Retinal pigment epithelial cell (primary cell): ENCODE measurements around the gene FLAD1.
A peak's percentile ranks its signal among the peaks of the same experiment; 100 is the strongest.

ENCODE experiments used
- DNase-seq: peaks from one replicate; pipeline ENCODE4 v3.0.0-alpha.2; 2010; ENCODE audit warnings: low read depth
- H3K4me3 ChIP-seq: 2 replicates; pipeline ENCODE4 v1.5.1; 2011; ENCODE audit warnings: mild to moderate bottlenecking, low read length, control low read depth, moderate library complexity
- TF ChIP-seq, protein P1 (sequence below): conservative IDR thresholded peaks from 2 replicates; pipeline ENCODE4 v1.5.1; 2011; ENCODE audit warnings: low read depth, low read length, control low read depth, inconsistent platforms

The FLAD1 gene

DNA sequence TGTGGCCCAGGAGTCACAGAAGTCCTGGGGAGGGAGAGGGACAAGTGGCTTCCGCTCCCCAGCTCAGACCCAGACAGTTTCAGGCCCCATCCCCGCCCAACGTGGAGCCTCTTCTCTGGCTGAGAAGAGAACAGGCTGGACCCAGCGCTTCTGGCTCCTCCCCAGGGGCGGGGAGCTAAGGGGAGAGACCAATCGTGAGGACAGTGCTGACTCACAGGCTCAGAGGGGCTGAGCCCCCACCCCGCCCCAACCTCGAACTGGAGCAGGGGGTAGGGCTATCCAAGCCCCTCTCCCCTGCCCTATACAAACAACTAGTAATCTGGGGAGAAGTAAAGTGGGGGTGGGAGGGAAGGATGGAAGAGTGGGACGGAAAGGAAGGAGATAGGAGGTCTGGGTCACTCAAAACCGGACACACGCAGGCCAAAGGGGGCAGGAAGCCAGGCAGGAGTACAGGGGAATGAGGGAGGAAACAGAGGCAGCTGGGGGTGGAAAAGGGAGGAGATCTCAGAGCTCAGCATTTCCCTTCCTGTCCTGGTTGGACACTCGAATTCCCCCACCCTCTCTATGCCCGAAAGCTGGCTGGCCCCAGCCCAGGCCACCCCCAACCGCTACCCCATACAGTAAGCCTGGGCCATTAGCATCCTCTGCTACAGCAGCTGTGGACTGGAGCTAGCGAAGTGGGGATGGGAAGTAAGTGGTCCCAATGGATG lies 12.4 kb upstream of the FLAD1 start, which contains the start of gene SHC1:
Gene SHC1, minus strand, starts transcription at position 117 of the 710 bp plus-strand sequence. CDS start 221 bp downstream, outside the sequence.
- H3K4me3 ChIP-seq = peak within 1 kb of the TSS; percentile 74
- peak; percentile 61 for DNase-seq
- TF ChIP-seq, protein P1, sequence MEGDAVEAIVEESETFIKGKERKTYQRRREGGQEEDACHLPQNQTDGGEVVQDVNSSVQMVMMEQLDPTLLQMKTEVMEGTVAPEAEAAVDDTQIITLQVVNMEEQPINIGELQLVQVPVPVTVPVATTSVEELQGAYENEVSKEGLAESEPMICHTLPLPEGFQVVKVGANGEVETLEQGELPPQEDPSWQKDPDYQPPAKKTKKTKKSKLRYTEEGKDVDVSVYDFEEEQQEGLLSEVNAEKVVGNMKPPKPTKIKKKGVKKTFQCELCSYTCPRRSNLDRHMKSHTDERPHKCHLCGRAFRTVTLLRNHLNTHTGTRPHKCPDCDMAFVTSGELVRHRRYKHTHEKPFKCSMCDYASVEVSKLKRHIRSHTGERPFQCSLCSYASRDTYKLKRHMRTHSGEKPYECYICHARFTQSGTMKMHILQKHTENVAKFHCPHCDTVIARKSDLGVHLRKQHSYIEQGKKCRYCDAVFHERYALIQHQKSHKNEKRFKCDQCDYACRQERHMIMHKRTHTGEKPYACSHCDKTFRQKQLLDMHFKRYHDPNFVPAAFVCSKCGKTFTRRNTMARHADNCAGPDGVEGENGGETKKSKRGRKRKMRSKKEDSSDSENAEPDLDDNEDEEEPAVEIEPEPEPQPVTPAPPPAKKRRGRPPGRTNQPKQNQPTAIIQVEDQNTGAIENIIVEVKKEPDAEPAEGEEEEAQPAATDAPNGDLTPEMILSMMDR = no peak

DNA sequence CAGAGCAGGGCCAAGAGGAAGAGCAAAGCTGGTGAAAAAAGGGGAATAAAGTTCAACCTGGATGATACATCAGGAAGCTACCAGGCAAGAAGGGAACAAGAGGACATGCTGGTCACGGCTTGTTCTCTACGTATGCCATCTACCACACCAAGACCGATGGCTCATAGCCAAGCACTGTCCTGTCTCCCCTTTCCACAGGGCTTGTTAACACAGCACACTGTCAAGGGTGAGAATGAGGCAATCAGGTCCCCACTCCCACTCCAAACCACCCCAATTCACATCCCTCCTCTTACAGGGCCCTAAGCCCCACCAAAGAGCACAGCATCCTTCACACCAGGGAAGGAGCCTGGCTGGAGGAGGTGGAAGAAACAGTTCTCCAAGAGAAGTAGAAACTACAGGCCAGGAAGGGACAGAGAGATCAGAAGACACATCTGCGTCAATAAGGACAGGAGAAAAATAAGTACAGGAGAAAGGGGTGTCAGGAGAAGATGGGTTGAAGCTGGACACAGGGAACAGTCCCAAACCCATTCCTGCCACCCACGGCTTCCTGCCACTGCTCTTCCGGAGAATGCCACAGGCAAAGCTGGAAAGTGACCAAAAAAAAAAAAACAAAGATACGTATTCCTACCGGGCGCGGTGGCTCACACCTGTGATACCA lies 11.7 kb upstream of the FLAD1 start:
- TF ChIP-seq, protein P1 = no peak
- DNase-seq = no peak
- H3K4me3 ChIP-seq = peak overlapping the region; percentile 4

DNA sequence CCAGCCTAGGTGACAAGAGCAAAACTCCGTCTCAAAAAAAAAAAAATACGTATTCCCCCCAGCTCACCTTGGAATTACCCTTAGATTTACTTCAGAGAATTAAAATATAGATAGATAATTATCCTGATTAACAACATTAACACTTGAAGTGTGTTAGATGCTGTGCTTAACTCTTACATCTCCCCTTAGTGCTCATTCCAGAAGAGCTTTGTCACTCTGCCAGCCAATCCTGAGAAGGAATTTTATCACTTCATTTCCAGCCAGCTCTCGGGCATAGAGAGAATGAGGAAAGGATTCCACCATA lies 11.0 kb upstream of the FLAD1 start:
- DNase-seq = peak; percentile 30
- TF ChIP-seq, protein P1 = no peak
- H3K4me3 ChIP-seq = peak overlapping the region; percentile 85

DNA sequence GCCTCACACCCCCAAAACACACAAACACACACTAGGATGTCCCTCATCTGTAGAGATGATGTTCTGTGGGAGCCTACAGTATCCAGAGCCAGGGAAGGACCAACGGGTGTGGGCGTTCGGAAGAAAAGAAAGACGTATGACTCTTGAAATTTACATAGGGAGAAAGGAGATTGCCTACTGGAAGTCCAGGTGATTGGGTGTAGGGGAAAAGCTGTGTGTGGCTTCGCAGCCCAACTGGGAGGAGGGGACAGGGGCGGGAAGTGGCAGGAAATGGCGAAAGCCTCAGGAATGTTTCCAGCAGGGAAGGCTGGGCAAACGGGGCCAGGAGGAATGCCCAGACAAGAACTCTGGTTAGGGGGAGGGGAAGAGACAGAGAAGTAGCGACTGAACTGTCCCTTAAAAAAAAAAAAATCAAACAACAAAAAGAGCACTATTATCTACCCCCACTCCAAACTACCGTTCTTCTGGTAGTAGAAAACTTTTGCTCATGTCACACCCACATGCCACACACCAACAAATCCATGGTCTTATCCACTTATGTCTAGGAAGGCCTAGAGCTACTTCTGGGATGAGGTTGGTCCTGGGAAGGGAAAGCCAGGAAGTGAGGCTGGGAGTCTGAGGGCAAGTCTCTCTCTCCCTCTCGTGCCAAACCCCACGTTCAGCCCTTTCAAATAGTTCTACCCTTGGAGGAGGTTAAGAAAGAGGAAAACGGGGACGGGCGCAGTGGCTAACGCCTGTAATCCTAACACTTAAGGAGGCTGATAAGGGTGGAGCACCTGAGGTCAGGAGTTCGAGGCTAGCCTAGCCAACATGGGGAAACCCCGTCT lies 10.4 kb upstream of the FLAD1 start:
- TF ChIP-seq, protein P1 = no peak
- peak overlapping the region; percentile 85 for H3K4me3 ChIP-seq
- peak; percentile 84 for DNase-seq

DNA sequence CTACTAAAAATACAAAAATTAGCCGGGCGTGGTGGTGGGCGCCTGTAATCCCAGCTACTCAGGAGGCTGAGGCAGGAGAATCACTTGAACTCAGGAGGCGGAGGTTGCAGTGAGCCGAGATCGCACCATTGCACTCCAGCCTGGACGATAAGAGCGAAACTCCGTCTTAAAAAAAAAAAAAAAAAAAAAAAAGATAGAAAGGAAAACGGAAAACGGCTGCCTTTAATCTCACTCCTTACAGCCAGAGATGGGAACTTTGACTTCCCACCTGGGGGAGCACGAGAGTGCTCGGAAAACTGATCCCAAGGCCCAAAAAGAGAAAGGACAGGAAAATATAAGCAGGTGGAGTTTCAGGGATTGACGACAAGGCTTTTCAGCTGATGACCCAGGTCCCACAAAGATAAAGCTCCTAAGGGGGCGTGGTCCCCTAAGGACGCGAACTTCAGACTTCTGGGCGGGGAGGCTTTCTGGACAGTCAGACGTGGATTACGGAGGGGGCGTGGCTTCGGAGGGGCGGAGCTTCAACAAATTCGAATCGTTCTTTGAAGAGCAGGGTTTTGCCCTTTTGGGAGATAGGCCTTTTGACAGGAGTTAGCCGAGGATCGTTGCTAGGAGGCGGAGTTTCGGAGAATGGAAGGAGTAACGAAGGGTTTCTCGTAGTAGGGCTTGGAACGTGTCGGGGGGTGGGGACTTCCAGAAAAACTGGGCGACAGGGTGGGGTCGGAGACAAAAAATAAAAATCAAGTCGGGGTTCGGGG lies 9.6 kb upstream of the FLAD1 start:
- peak; percentile 89 for DNase-seq
- TF ChIP-seq, protein P1 = peak; percentile 19
- peak overlapping the region; percentile 85 for H3K4me3 ChIP-seq

DNA sequence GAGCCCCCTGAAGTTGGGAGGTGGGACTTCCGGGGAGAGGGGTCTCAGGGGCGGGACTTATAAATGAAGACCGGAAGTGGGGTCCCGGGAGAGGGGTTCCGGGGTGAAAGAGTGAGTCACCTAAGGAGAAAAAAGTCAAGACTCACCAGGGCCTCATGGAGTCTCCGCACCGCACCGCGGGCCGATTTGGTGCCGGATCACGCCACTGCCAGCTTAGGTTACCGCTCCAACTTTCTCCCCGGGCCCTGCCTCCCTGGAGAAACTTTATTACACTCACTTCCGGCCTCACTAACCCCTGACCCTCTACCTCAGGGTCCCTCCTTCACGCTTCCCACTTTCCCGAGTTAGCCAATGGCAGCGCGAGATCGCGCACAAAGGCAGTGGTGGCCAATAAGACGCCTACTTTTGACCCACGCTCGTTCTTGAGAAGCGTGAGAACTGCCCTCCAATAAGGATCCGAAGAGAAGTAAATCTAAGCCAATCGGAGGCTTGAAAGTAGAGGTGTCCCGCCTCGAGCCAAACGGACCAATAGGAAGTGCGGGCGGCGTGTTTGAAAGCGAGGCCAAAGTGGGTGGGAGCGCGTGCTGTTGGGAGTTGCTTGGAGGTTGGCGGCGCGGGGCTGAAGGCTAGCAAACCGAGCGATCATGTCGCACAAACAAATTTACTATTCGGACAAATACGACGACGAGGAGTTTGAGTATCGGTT lies 8.9 kb upstream of the FLAD1 start, which contains the start of gene CKS1B:
Gene CKS1B, plus strand, starts transcription at position 580 of the 706 bp plus-strand sequence. Its CDS starts 65 bp downstream, at position 645.
- DNase-seq = peak; percentile 100
- TF ChIP-seq, protein P1 = no peak
- H3K4me3 ChIP-seq = peak within 1 kb of the TSS; percentile 85
